NCI-H187 (cell line): ENCODE data around the gene MATK.

Experiments used
- DNase-seq, 2 experiments: peaks; one replicate each; lab custom pipeline; 2025; lab: John Stamatoyannopoulos, UW

The MATK gene

GRCh38 chr19:3790209-3790734, 4.1 kb upstream of the MATK start:
- no peak for DNase-seq

DNA sequence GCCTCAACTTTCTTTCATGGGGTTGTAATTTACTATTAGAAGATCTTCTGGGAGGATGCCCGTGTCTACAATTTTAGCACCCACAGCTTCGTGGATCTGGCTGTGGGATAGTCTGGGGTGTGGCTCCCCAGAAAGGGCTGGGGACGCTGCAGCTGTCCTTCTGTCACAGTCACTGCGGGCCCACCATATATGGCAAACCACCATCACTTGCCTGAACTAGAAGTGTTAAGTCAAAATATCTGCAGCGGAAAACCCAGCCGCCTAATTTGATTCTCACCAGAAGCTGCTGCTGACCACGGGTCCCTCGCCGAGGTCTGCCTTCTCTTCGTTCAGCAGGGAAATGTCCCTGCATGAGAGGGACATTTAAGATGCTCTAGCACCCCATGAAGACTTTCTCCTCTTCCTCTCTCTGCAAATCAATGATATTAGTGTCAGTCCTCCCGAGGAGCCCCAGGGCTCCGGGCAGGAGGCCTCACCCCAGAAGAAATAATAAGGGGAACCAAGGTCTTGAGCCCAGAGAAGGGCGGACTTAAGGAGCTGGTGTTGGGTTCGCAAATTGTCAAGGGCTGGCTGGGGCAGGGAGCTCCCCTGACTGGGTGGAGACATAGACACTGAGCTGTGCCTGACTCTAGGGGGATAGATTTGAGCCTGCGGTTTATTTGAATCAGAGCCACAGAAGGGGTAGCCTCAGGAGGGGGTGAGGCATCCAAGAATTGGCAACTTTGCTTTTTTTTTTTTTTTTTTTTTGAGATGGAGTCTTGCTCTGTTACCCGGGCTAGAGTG, 3.0 kb upstream of the MATK start:
- DNase-seq: no peak

DNA sequence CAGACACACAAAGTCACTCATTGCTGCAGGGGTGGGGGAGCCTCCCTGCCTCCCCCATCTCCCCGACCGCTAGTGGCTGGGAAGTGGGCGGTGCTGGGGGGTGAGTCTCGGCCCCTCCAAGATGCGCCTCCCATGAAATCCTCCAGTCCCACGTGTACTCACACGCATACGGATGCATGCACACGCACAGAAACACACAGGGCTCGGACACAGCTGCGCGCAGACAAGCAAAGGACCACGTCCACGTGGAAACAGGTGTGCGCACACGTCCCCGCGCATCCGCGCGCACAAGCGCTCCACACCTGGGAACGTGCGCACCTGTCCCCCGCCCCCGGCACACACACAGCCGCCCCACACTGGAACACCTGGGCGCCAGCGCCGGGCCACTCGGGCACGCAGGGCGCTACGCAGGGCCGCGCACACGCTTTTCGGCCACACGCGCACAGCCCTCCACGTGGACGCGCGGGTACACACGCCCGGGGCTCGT, 687 bp downstream of the MATK start:
- DNase-seq: no peak

DNA sequence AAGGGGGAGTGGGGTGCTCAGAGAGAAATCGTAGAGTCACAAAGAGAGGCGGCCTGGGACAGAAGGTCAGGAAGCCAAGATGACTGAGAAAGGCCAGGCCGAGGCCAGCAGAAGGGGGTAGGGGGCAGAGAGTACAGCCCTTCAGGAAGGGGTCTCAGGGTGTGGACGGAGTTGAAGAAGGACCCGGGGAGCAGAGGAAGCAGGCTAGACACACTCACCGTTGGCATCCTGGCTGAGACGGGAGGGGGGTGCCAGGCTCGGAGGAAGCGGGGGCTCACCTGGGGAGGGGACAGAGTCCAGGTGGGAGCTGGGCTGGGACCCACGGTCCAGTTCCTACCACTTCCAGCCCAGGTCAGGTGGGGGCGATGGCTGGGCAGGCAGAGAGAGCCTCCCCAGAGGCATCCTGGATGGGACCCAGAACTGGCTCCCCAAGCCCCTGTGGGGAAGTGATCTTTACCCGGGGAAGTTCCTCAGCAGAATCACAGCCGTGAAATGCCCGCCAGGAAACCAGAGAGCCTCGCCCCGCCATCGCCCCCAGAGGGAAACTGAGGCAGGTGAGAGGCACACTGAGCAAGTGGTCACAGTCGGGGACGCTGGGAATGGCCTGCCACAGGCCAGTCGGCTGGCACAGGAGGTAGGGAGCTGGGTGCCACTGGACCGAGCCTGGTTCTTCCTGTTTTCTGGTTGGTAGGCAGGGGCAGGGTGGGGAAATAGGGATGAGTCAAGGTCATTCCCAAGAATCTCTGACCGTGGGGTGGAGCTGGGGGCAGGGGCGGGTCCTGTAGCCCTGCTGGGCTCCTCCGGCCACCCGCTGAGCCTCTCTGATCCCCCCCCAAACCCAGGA, 1.4 kb downstream of the MATK start:
- no peak for DNase-seq

- DNase-seq: no peak
These were observed 2.3 kb downstream of the MATK start for GRCh38 chr19:3783660-3784584.

- DNase-seq: no peak
These were observed 3.3 kb downstream of the MATK start for GRCh38 chr19:3782903-3783302.

GRCh38 chr19:3782330-3782729, 3.9 kb downstream of the MATK start:
- no peak for DNase-seq

DNA sequence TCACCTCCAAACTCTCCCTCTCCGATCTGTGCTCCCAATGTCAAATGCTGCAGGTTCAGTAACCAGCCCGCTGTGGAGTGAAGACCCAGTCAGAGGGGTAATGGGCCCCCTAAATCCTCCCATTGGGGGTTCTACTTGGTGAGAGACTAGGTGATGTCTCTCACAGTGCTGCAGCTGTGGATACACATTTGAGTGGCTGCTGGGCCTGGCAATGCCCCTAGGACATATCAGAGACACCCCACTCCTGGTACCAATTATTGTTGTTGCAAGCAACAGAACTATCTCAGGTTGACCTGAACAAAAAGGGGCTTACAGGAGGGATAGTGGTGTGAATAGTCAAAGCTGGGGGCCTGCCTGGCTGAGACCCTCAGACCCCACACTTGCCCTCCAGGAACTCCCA, 4.6 kb downstream of the MATK start:
- DNase-seq: no peak

- no peak for DNase-seq
These were observed 5.3 kb downstream of the MATK start for GRCh38 chr19:3780786-3781304.

- no peak for DNase-seq
These were observed 7.1 kb downstream of the MATK start for GRCh38 chr19:3778899-3779723.

- no peak for DNase-seq
These were observed 7.9 kb downstream of the MATK start for GRCh38 chr19:3778104-3778867.

GRCh38 chr19:3776479-3777040, 9.6 kb downstream of the MATK start:
- DNase-seq: no peak

GRCh38 chr19:3775831-3776230, 10.3 kb downstream of the MATK start:
- DNase-seq: no peak

DNA sequence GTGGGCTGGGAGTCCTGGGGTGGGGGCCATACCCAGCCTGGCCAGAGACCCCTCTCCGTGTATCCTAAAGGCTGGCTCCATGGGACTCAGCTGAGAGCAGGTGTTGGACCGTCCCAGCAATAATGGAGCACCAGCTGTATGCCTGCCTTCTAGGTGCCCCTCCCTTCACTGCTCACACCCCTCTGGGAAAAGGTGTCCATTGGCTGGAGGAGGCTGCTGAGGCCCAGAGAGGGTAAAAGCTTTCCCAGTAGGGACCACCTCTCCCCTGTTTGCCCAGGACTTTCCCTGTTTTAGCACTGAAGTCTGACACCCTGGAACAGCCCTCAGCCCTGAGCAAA, 10.8 kb downstream of the MATK start:
- no peak for DNase-seq

GRCh38 chr19:3774621-3775373, 11.4 kb downstream of the MATK start:
- DNase-seq: no peak

GRCh38 chr19:3773814-3774515, 12.2 kb downstream of the MATK start:
- no peak for DNase-seq

DNA sequence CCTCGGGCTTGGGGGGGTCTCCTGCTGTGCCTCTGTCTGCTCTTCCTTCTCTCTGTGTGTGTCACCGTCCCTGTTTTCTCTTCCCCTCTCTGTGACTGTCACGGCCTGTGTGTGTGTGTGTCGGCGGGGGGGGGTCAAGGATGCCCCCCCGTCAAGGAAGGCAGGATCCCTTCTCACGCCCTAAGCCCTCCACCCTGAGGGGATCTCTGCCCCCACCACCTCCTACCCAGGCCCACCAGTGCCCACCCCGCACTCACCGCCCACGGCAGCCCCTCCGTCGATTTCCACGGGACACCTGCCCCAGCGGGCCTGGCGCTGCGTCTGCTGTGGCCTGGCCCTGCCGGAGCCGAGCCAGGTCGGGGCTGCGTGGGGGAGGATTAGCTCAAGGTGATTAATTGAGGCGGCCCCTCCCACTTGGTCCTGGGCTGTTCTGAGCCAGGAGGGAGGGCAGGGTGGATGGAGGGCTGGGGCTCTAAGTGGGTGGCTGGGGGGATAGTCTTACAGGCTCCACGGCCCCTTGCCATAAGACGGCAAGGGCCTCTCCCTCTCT, 14.2 kb downstream of the MATK start, which contains the start of gene RAX2:
Gene RAX2 (minus strand): TSS at position 323 of the 550 bp plus-strand sequence. CDS start 486 bp downstream, outside the sequence.
- no peak for DNase-seq
